Fibroblast of mammary gland (primary cell): ENCODE measurements around the gene NTSR2.

Experiments used
- DNase-seq: peaks from one replicate; pipeline ENCODE4 v3.0.0-alpha.2; 2010; ENCODE audit warnings: low read depth
- H3K4me3 ChIP-seq: 2 replicates; pipeline ENCODE4 v1.5.1; 2011; ENCODE audit warnings: low read depth, mild to moderate bottlenecking, low read length, moderate library complexity; ENCODE audit not compliant: control insufficient read depth
- TF ChIP-seq, protein P1 (sequence below): conservative IDR thresholded peaks from 2 replicates; pipeline ENCODE4 v1.5.1; 2011; ENCODE audit warnings: low read depth, low read length, inconsistent platforms; ENCODE audit not compliant: control insufficient read depth, insufficient read depth

NTSR2 gene

DNA sequence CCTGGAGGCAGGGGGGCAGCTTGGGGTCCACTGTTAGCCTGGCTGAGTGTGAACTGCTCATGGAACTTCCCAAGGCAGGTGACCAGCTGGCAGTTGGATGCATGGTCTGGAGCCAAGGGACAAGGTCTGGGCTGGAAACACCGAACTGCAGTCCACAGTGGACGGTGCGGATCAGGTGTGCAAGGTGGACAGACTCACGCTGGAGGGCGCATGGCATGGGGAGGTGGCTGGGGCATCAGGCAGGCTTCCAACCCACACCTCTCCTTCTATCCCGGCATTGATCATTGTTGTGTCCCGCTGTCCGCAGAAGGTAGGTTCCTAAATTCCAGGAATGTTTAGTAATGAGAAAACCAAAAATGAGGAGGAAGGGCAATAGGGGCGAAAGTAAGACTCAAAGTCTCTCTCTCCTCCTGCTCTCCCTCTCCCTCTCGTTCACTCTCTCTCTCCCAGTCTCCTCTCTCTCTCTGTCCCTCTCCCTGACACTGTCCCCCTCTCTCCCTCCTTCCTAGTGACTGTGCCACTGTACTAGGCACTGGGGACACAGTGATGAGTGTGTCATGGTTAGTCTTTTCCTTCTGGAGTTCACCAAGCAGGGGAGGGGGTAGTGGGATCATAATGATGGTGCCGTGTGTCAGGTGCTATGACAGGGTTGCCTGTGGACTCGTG, 46.1 kb upstream of the NTSR2 start:
- H3K4me3 ChIP-seq = no peak overlapping the region
- TF ChIP-seq, protein P1, sequence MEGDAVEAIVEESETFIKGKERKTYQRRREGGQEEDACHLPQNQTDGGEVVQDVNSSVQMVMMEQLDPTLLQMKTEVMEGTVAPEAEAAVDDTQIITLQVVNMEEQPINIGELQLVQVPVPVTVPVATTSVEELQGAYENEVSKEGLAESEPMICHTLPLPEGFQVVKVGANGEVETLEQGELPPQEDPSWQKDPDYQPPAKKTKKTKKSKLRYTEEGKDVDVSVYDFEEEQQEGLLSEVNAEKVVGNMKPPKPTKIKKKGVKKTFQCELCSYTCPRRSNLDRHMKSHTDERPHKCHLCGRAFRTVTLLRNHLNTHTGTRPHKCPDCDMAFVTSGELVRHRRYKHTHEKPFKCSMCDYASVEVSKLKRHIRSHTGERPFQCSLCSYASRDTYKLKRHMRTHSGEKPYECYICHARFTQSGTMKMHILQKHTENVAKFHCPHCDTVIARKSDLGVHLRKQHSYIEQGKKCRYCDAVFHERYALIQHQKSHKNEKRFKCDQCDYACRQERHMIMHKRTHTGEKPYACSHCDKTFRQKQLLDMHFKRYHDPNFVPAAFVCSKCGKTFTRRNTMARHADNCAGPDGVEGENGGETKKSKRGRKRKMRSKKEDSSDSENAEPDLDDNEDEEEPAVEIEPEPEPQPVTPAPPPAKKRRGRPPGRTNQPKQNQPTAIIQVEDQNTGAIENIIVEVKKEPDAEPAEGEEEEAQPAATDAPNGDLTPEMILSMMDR = no peak
- DNase-seq = no peak

DNA sequence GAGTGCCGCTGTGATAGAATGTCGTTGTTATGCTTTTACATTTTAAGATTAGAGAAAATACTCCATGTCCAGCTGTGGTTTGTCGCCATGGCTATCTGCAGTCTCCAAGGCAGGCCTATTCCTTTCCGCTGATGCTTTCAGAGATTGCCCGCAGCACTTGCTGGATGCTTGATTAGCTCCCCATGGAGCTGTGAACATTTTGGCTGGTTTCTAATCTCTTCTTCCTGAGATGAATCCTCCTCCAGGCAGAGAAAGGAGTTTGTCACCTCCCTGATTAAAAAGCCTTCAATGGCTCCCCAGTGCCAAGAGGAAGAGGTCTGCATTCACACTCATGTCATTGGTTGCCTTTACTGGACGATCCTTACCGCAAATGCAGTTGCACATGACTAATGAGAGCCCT, 43.8 kb upstream of the NTSR2 start:
- DNase-seq = no peak
- TF ChIP-seq, protein P1 = no peak
- H3K4me3 ChIP-seq = no peak overlapping the region

DNA sequence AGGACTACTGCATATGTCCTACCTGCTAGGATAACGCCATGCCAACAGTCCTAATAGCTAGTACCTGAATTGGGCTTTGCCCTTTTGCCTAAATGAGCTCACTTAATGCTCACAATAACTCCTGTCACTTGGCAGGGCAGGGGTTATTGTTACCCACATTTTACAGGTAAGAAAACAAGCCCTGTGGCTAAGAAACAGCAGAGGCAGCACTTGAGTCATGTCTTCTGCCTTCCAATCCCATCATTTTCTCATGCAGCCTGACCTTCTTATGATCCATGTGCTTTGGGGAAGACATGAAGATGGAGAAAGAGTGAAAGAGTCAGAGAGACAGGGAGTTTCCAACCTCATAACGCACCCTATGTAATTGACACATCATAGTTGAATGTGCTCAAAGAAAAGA, 42.9 kb upstream of the NTSR2 start:
- no peak overlapping the region for H3K4me3 ChIP-seq
- TF ChIP-seq, protein P1 = no peak
- DNase-seq = no peak

DNA sequence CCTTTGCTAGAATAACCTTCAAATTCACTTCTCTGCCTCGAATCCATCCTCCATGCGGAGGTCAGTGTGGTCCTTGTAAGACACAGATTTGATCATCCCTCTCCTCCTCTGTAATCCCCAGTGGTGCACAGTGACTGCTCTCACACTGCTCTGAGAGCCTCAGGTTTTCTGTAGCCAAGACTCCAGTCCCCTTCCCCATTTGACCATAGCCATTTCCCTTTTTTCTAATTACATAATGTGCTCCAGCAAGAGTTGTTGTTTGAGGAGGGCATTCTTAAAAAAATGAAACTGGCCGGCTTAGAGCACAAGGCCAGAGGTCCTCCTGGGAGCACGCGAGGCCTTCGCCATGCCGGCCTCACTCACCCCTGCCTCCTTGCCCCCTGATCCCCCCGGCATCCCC, 41.8 kb upstream of the NTSR2 start:
- TF ChIP-seq, protein P1 = no peak
- no peak for DNase-seq
- no peak overlapping the region for H3K4me3 ChIP-seq

DNA sequence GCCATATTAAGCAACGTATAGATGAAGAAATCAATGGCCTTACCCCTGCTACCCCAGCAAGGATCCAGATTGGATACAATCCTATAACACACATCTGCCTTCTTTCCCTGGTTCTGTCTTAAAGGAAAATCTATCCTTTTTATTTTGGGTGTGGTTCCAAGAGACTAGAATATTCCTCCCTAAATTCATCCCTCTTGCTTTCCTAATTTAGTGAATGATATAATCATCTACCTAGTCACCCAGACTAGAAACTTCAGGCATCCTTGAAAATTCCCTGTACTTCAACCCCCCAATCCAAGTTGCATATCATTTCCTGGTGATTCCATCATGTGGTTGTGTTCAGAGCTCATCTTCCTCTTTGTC, 41.3 kb upstream of the NTSR2 start:
- no peak overlapping the region for H3K4me3 ChIP-seq
- no peak for DNase-seq
- TF ChIP-seq, protein P1 = no peak

DNA sequence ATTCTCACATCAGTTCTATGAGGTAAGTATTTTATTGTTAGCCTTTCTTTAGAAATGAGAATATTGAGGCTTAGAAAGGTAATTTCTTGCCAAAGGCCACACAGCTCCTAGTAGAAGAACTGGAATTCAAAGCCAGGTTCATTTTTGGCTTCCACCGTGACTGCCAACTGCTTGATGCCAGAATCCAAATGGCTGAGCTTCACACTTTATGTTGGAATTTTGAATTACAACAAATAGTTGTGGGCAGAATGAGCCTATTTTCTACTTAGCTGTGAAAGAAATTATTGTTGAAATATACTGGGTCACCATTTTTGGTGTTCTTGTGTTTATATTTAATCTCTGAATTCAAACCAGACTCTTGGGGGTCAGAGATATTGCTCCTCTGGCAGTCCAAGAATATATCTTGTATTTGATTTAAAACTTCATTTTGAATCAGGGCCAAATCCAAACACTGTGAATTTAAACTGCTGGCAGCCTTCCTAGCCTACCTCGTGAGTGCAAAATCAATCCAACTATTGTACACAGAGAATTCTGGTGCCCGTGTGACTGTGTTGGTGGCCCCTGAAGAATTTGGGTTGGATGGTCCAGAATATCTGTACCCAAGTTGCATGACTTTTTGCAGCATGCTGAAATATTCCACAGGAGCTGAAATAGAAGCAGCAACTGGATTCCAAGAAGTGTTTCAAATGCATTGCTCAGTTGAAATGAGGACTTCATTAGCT, 40.8 kb upstream of the NTSR2 start:
- H3K4me3 ChIP-seq = no peak overlapping the region
- TF ChIP-seq, protein P1 = no peak
- DNase-seq = no peak
